GM10248 (cell line): ENCODE results near the gene AGK.

Experiments used
- CTCF ChIA-PET: fragments of 300-600 bp; sonication (Branson Sonifier 250); formaldehyde crosslinking; extraction: SDS; loops from one replicate; lab custom pipeline; 2021; ENCODE audit warnings: antibody characterized with exemption; lab: Yijun Ruan, JAX
- POLR2A ChIA-PET: fragments of 350-650 bp; sonication (Branson Sonifier 250); formaldehyde crosslinking; extraction: SDS; loops from one replicate; lab custom pipeline; 2020; ENCODE audit warnings: antibody characterized with exemption; lab: Yijun Ruan, JAX
- DNase-seq: peaks from one replicate; pipeline ENCODE4 v3.0.0; 2012; ENCODE audit errors: extremely low spot score
- CTCF ChIP-seq: IDR thresholded peaks from 2 replicates; pipeline ENCODE4 v1.5.1; 2012; ENCODE audit warnings: mild to moderate bottlenecking, low read depth; ENCODE audit errors: extremely low read depth, missing control alignments, control extremely low read depth

Gene AGK

GRCh38 chr7:141701489-141702046 is 150.4 kb downstream of the AGK start:
- DNase-seq: peak; percentile 86
- TF ChIP-seq CTCF: no peak
- POLR2A ChIA-PET: interaction anchor here (0.5 to 0.6 kb wide), 2 partner anchors 89 to 782 kb away, joined by 3 to 4 read pairs; partner anchors contain the start of gene TAS2R5
- CTCF ChIA-PET: interaction anchor here (1.1 to 3.8 kb wide), 9 partner anchors 8 to 52 kb away, joined by 3 to 13 read pairs (median 5); partner anchors contain the start of genes SSBP1 and WEE2

GRCh38 chr7:141702047-141702567 is 150.9 kb downstream of the AGK start, which contains the start of gene DENND11:
Gene DENND11 (minus strand): TSS chr7:141702166. CDS start chr7:141702153, 13 bp downstream.
- TF ChIP-seq CTCF: no peak
- peak; percentile 82 for DNase-seq
- POLR2A ChIA-PET: interaction anchor here (0.5 kb wide), 1 partner anchor 783 kb away, joined by 4 read pairs; no protein-coding TSS in a partner anchor
- CTCF ChIA-PET: interaction anchor here (1.1 to 2.3 kb wide), 11 partner anchors 13 to 52 kb away, joined by 3 to 7 read pairs (median 5); partner anchors contain the start of gene SSBP1

- ChIA-PET CTCF (interaction anchor here (1.1 to 2.3 kb wide), 8 partner anchors 12 to 48 kb away, joined by 3 to 7 read pairs (median 4); partner anchors contain the start of gene SSBP1), POLR2A (no interaction called here)
- TF ChIP-seq CTCF: no peak
- DNase-seq: no peak
Observed at GRCh38 chr7:141702892-141703291, 151.7 kb downstream of the AGK start.

- no peak for DNase-seq
- no peak for TF ChIP-seq CTCF
- POLR2A ChIA-PET: no interaction called here
- CTCF ChIA-PET: interaction anchor here (1.0 to 2.0 kb wide), 2 partner anchors 13 to 34 kb away, joined by 3 to 7 read pairs; partner anchors contain the start of gene SSBP1
Observed at GRCh38 chr7:141704112-141704511, 152.9 kb downstream of the AGK start.

GRCh38 chr7:141704741-141705140 is 153.5 kb downstream of the AGK start:
- no peak for TF ChIP-seq CTCF
- ChIA-PET CTCF (interaction anchor here (1.0 kb wide), 1 partner anchor 12 kb away, joined by 3 read pairs; no protein-coding TSS in a partner anchor), POLR2A (no interaction called here)
- no peak for DNase-seq
